ENCODE data around the gene GAS1. TPM values are rescaled to one million over a fixed set of nuclear protein-coding genes. Genes with fewer than 3 reads are reported as not detected.

Gene GAS1
- total and polyA plus RNA-seq, 7 experiments from 2014 or later = 0.07 to 0.51 (median 0.17) TPM; not detected in 1

GRCh38 chr9:86955042-86955441 lies 7.7 kb upstream of the GAS1 start:
- no peak overlapping the region for H3K4me3 ChIP-seq (ENCODE audit: low read length)
- H3K27ac ChIP-seq (ENCODE audit: low read depth, low read length) = no peak overlapping the region
- Mint-ChIP-seq H3K4me1 (peaks cover 0 to under 1% (median 0%) of the 10 kb centered on the region in 7 donors), H3K27ac (no peak overlapping the region), H3K9me3 (peaks cover 0 to 5% (median 0%) of the 10 kb centered on the region in 11 donors), H3K4me3 (no peak overlapping the region), H3K36me3 (no peaks in the 10 kb centered on the region), H3K27me3 (peaks cover 9 to 24% (median 14%) of the 10 kb centered on the region in 5 donors)
- no peaks in the 10 kb centered on the region for H3K9me3 ChIP-seq (ENCODE audit: control insufficient read depth in 2 of 3, low read length in 3 of 3)
- H3K36me3 ChIP-seq (ENCODE audit: control insufficient read depth in 2 of 3, insufficient read depth in 3 of 3, low read length in 3 of 3) = no peaks in the 10 kb centered on the region
- no peak for DNase-seq
- no peaks in the 10 kb centered on the region for H3K27me3 ChIP-seq (ENCODE audit: control insufficient read depth in 2 of 2, insufficient read depth in 2 of 2, low read length in 2 of 2)
- no peak for ATAC-seq
- intact Hi-C loops (cut with micrococcal nuclease) = no loop called here
- POLR2A ChIA-PET = no interaction called here
- CTCF ChIA-PET = interaction anchor here (0.6 kb wide), 1 partner anchor 754 kb away, joined by 3 read pairs; no protein-coding TSS in a partner anchor
- no peaks in the 10 kb centered on the region for H3K4me1 ChIP-seq (ENCODE audit: control insufficient read depth in 2 of 2, insufficient read depth in 2 of 2, low read length in 2 of 2)

GRCh38 chr9:86953181-86953580 lies 5.9 kb upstream of the GAS1 start:
- Histone ChIP-seq H3K4me3 (ENCODE audit: low read length) (no peak overlapping the region), H3K9me3 (ENCODE audit: control insufficient read depth in 2 of 3, low read length in 3 of 3) (no peaks in the 10 kb centered on the region), H3K4me1 (ENCODE audit: control insufficient read depth in 2 of 2, insufficient read depth in 2 of 2, low read length in 2 of 2) (peaks cover 0 to 9% of the 10 kb centered on the region in 2 donors), H3K27ac (ENCODE audit: low read depth, low read length) (no peak overlapping the region), H3K27me3 (ENCODE audit: control insufficient read depth in 2 of 2, insufficient read depth in 2 of 2, low read length in 2 of 2) (no peaks in the 10 kb centered on the region), H3K36me3 (ENCODE audit: control insufficient read depth in 2 of 3, insufficient read depth in 3 of 3, low read length in 3 of 3) (no peaks in the 10 kb centered on the region)
- H3K27me3 Mint-ChIP-seq = peaks cover 0 to 23% (median 14%) of the 10 kb centered on the region in 5 donors
- CTCF ChIA-PET = no interaction called here
- no peaks in the 10 kb centered on the region for H3K36me3 Mint-ChIP-seq
- peaks cover 3 to 18% (median 8%) of the 10 kb centered on the region in 7 donors for H3K4me1 Mint-ChIP-seq
- peaks cover 0 to 5% (median 0%) of the 10 kb centered on the region in 11 donors for H3K9me3 Mint-ChIP-seq
- intact Hi-C loops (cut with micrococcal nuclease) = no loop called here
- POLR2A ChIA-PET = no interaction called here
- no peak for ATAC-seq
- no peak for DNase-seq
- no peak overlapping the region for H3K4me3 Mint-ChIP-seq
- no peak overlapping the region for H3K27ac Mint-ChIP-seq

DNA sequence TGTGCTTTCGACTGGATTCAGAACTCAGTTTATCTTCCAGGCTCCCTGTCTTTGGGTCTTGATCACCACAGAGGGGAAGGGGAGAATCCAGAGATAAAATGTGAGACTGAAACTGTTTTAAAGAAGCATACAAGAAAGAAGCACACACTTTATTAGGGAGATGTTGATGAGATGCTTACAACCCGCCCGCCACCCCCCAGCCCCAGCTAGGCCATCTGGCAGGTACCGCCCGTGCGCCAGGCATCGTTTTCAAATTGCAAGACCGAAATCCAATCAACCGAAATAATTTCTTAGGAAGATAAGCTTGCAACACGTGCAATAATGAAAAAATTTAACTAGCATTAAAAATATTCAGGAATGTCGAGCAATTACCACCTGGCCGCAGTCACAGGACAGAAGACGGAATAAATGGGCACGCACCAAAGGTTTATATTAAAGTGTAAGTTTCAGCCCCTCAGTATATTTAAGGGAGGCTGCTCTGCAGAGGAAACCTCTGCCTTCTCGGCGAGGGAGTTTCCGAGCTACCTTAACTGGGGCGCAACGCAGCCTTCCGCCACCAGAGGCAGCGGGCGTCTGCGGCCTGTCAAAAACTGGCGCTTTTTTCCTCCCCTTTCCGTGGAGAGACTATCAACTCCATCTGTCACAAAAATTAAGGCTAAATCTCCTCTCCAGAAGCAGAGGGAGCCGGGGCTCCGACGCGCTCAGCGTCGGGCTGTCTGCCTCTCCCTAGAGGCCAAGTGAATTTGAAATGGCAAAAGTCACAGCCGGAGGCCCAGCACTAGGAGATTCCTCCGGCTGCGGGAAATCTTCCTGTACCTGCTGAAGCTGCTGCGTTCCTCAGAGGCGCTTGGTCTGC lies 996 bp upstream of the GAS1 start:
- peak; percentile 80 for ATAC-seq
- peak overlapping the region; percentile 80 to 95 (median 90) for H3K4me3 Mint-ChIP-seq
- peaks cover 0 to 3% (median 0%) of the 10 kb centered on the region in 11 donors for H3K9me3 Mint-ChIP-seq
- ChIA-PET POLR2A (no interaction called here), CTCF (interaction anchor here (0.6 to 2.3 kb wide), 4 partner anchors 9 to 888 kb away, joined by 3 to 7 read pairs (median 4); no protein-coding TSS in a partner anchor)
- Histone ChIP-seq H3K9me3 (ENCODE audit: control insufficient read depth in 2 of 3, low read length in 3 of 3) (no peaks in the 10 kb centered on the region), H3K27ac (ENCODE audit: low read depth, low read length) (no peak overlapping the region), H3K4me3 (ENCODE audit: low read length) (peak overlapping the region; percentile 47), H3K27me3 (ENCODE audit: control insufficient read depth in 2 of 2, insufficient read depth in 2 of 2, low read length in 2 of 2) (peaks cover 6 to 16% of the 10 kb centered on the region in 2 donors), H3K36me3 (ENCODE audit: control insufficient read depth in 2 of 3, insufficient read depth in 3 of 3, low read length in 3 of 3) (peaks cover 0 to 3% (median 0%) of the 10 kb centered on the region in 3 experiments), H3K4me1 (ENCODE audit: control insufficient read depth in 2 of 2, insufficient read depth in 2 of 2, low read length in 2 of 2) (peaks cover 5 to 13% of the 10 kb centered on the region in 2 donors)
- H3K27me3 Mint-ChIP-seq = peaks cover 12 to 35% (median 19%) of the 10 kb centered on the region in 5 donors
- no peaks in the 10 kb centered on the region for H3K36me3 Mint-ChIP-seq
- peaks cover 7 to 26% (median 15%) of the 10 kb centered on the region in 7 donors for H3K4me1 Mint-ChIP-seq
- peak; percentile 50 to 70 (median 66) for DNase-seq
- intact Hi-C loops (cut with micrococcal nuclease) = loop anchor here in 1 of 2 donors (1.0 to 10.0 kb wide), 5 partner anchors 376 to 1439 kb away; partner anchors contain the start of genes CDK20 and SPIN1
- H3K27ac Mint-ChIP-seq = peak overlapping the region in 5 of 9 donors; percentile 13 to 75 (median 52)

GRCh38 chr9:86946201-86947145 lies 833 bp downstream of the GAS1 start:
- Histone ChIP-seq H3K4me1 (ENCODE audit: control insufficient read depth in 2 of 2, insufficient read depth in 2 of 2, low read length in 2 of 2) (peaks cover 5 to 13% of the 10 kb centered on the region in 2 donors), H3K27ac (ENCODE audit: low read depth, low read length) (peak overlapping the region; percentile 49), H3K4me3 (ENCODE audit: low read length) (peak overlapping the region; percentile 47), H3K36me3 (ENCODE audit: control insufficient read depth in 2 of 3, insufficient read depth in 3 of 3, low read length in 3 of 3) (peaks cover 0 to 3% (median 0%) of the 10 kb centered on the region in 3 experiments), H3K9me3 (ENCODE audit: control insufficient read depth in 2 of 3, low read length in 3 of 3) (no peaks in the 10 kb centered on the region), H3K27me3 (ENCODE audit: control insufficient read depth in 2 of 2, insufficient read depth in 2 of 2, low read length in 2 of 2) (peaks cover 10 to 27% of the 10 kb centered on the region in 2 donors)
- ATAC-seq (peak; percentile 80), DNase-seq (peak; percentile 47 to 75 (median 68))
- Mint-ChIP-seq H3K27ac (no peak overlapping the region), H3K36me3 (no peaks in the 10 kb centered on the region), H3K4me3 (peak overlapping the region; percentile 68 to 90 (median 80)), H3K4me1 (peaks cover 7 to 26% (median 15%) of the 10 kb centered on the region in 7 donors), H3K9me3 (peaks cover 0 to 3% (median 0%) of the 10 kb centered on the region in 11 donors), H3K27me3 (peaks cover 24 to 49% (median 28%) of the 10 kb centered on the region in 5 donors)
- ChIA-PET CTCF (interaction anchor here (2.3 kb wide), 1 partner anchor 10 kb away, joined by 7 read pairs; no protein-coding TSS in a partner anchor), POLR2A (interaction anchor here (0.6 kb wide), 1 partner anchor 923 kb away, joined by 3 read pairs; no protein-coding TSS in a partner anchor)
- intact Hi-C loops (cut with micrococcal nuclease) = loop anchor here (1.0 to 10.0 kb wide), 7 partner anchors 592 to 1441 kb away; partner anchors contain the start of genes TUT7 (in 2 of the 2), CDK20 (in 1 of the 2), ISCA1 (in 1 of the 2) and NAA35 (in 1 of the 2)

- Histone ChIP-seq H3K4me3 (ENCODE audit: low read length) (peak overlapping the region; percentile 47), H3K4me1 (ENCODE audit: control insufficient read depth in 2 of 2, insufficient read depth in 2 of 2, low read length in 2 of 2) (peaks cover 5 to 13% of the 10 kb centered on the region in 2 donors), H3K27me3 (ENCODE audit: control insufficient read depth in 2 of 2, insufficient read depth in 2 of 2, low read length in 2 of 2) (peaks cover 10 to 27% of the 10 kb centered on the region in 2 donors), H3K36me3 (ENCODE audit: control insufficient read depth in 2 of 3, insufficient read depth in 3 of 3, low read length in 3 of 3) (peaks cover 0 to 3% (median 0%) of the 10 kb centered on the region in 3 experiments), H3K9me3 (ENCODE audit: control insufficient read depth in 2 of 3, low read length in 3 of 3) (no peaks in the 10 kb centered on the region), H3K27ac (ENCODE audit: low read depth, low read length) (no peak overlapping the region)
- intact Hi-C loops (cut with micrococcal nuclease) = loop anchor here (2.0 to 10.0 kb wide), 6 partner anchors 663 to 1442 kb away; partner anchors contain the start of genes CDK20 (in 1 of the 2), ISCA1 (in 1 of the 2), NAA35 (in 1 of the 2) and SPIN1 (in 1 of the 2)
- DNase-seq (no peak), ATAC-seq (no peak)
- ChIA-PET CTCF (no interaction called here), POLR2A (no interaction called here)
- Mint-ChIP-seq H3K4me1 (peaks cover 7 to 26% (median 15%) of the 10 kb centered on the region in 7 donors), H3K9me3 (peaks cover 0 to 1% (median 0%) of the 10 kb centered on the region in 11 donors), H3K27ac (peak overlapping the region in 1 of 9 donors; percentile 38), H3K27me3 (peaks cover 32 to 56% (median 35%) of the 10 kb centered on the region in 5 donors), H3K4me3 (peak overlapping the region; percentile 68 to 90 (median 76)), H3K36me3 (no peaks in the 10 kb centered on the region)
Observed at GRCh38 chr9:86945728-86946200, 1.5 kb downstream of the GAS1 start.

All from naive thymus-derived CD4-positive, alpha-beta T cell (primary cell).